ENCODE results near the gene RAB6B.

Gene RAB6B

DNA sequence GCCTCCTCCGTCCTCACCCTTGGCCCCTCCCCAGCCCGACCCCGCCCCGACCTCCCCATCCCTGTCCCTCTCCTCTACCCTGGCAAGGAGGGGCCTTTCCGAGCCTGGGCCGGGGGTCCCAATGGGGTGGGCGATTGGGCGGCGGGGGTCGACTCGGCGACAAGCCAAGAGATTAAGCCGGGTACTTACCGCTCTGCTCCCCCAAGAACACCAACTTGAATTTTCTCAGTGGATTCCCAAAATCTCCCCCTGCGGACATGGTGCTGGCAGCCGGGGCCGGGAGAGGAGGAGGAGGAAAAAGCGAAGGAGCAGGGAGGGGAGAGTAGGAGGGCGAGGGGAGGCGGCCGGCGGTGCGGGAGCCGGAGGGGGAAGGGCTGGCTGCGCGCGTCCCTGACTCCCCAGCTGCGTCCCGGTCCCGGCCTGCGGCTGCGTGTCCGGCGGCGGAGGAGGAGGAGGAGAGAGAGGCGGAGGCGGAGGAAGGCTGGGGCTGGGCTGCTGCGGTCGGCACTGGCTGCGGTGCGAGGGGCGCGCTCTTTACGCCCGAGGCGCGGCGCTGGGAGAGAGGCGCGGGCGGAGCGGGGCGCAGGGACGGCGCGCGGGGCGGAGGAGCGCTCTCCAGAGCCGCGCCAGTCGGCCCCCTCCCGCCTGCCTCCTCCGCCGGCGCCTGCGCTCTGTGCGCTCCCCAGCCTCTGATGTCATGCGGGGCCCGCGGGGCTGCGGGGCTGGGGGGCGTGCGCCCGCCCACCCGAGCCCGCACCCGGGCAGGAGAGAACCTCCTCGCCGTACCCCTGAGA is at the start of gene RAB6B:
Gene RAB6B, minus strand, starts transcription at position 675 of the 794 bp plus-strand sequence. Its CDS starts 416 bp downstream, at position 259.
- no peak for DNase-seq (ENCODE audit: low read depth in 2 of 2)

DNA sequence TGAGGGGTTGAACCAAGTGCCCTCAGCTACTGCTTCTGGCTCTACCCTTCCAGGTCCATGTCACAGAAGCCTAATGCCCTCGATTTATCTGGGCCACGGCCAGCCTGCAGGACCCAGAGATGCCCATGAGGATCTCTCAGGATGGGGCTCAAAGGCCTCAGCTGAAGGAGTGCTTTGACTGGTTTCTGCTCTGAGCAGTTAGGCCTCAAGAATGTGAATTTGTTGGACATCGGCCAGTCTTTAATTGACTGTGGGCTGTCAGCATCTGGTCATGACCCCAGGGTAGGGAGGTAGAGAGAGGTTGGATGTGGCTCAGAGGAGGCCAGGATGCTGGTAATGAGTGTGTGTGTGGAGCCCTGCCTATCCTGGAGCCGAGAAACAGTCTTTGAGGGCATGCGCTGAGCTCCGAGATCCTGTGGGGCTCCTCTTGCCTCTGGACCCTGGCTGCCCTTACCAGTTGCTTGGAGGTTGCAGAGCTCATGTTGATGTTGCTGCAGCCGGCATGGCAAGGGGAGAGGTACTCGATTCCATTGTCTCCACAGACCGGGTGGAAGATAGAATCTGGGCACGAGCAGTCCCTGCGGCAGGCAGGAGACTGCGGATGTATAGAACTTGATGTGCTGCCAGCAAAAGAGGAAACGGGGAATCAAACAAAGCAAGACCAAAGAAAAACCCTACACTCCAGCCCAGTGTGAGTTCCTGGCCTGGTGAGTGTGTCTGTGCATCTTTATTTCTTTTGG is 49.1 kb upstream of the RAB6B start:
- no peak for DNase-seq (ENCODE audit: low read depth in 2 of 2)

- DNase-seq (ENCODE audit: low read depth in 2 of 2), result no peak
Measured at GRCh38 chr3:133944181-133944580, 48.5 kb upstream of the RAB6B start.

GRCh38 chr3:133943639-133944141 is 48.0 kb upstream of the RAB6B start:
- no peak for DNase-seq (ENCODE audit: low read depth in 2 of 2)

DNA sequence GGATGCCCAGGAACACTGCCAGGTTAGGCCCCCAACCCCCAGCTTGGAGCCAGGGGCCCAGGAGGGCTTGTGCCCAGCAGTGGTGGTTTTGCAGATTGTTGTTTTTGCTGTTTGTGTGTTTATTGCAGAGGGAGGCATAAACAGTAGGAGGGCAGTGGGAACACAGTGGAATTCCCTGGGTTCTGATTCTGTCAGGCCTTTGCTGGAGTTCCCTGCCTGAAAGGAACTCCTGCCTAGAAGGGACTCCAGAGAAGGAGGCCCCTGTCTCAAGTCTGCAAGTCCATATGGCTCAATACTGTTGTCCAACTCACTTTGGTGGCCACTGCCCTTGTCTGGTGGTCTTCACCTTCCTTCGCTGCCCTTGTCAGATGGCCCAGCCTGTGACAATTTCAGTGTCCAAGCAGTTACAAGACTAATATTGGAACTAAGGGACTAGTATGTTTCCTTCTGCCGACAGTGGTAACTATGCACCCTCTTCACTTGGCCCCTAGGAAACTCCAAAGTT is 47.4 kb upstream of the RAB6B start:
- DNase-seq (ENCODE audit: low read depth in 2 of 2), result no peak

GRCh38 chr3:133941415-133941821 is 45.7 kb upstream of the RAB6B start:
- DNase-seq (ENCODE audit: low read depth in 2 of 2), result no peak

DNA sequence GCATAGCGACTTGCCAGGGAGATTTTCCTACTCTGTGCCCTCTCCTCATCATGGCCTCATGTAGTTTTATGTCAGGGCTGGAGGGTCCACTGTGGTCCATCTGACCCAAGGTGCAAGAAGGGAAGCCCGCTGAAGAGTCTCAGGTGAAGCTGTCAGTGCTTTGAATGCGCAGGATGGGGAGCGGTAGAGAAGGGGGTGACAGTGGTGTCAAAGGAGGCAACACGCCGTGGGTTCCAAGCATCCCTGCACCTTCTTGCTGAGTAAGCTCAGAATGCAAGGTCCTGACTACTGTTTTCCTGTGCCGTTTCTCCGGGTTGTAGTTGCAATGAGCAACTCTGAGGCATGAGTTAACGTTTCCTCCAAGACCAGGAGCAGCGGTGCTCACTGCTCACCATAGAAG is 44.9 kb upstream of the RAB6B start:
- no peak for DNase-seq (ENCODE audit: low read depth in 2 of 2)

DNA sequence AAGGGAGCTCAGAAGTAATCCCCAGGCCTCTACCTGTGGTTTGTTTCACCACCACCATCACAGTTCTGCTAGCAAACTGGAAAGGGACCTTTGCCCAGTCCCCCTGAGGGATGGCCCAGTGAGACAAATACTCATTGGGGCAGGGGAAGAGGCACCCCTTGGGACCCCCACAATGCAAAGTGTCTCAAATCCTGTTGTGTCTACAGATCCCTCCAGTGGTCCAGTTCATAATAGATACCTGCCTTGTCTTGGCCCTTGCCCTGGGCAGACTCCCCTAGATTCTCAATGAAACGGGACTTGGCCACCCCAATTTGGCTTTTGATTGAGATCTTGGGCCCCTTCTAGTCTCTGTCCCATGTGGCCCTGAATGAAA is 43.8 kb upstream of the RAB6B start:
- no peak for DNase-seq (ENCODE audit: low read depth in 2 of 2)

GRCh38 chr3:133938770-133939462 is 43.2 kb upstream of the RAB6B start:
- no peak for DNase-seq (ENCODE audit: low read depth in 2 of 2)

GRCh38 chr3:133937756-133938601 is 42.3 kb upstream of the RAB6B start:
- DNase-seq (ENCODE audit: low read depth in 2 of 2), result no peak

DNA sequence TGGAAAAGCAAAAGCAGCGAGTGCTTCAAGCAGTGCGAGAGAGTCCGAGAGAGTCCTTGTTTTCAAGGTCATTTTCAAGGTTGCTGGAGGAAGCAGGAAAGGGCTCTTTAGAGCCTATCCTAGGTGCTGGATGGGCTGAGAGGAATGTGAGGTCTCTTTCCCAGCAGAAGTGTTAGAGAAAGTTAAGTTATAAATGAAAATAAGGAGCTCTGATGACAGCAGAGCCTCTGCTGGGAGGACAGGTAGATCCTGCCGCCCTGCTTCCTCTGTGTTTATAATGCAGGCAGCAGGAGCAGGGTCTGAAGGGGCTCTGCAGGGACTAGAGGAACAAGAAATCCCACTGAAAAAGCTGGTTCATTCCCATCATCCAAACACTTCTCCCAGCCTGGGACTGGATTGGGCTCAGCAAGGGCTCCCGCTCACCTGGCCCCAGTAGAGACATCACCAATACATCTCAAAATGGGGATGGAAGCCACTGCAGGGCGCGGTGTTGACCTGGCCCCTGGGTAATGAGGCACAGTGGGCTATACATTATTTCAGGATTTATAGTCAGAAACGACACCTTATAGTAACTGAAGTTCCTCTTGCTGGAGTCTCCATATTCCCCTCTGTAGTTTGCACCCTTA is 41.5 kb upstream of the RAB6B start:
- DNase-seq (ENCODE audit: low read depth in 2 of 2), result no peak

DNA sequence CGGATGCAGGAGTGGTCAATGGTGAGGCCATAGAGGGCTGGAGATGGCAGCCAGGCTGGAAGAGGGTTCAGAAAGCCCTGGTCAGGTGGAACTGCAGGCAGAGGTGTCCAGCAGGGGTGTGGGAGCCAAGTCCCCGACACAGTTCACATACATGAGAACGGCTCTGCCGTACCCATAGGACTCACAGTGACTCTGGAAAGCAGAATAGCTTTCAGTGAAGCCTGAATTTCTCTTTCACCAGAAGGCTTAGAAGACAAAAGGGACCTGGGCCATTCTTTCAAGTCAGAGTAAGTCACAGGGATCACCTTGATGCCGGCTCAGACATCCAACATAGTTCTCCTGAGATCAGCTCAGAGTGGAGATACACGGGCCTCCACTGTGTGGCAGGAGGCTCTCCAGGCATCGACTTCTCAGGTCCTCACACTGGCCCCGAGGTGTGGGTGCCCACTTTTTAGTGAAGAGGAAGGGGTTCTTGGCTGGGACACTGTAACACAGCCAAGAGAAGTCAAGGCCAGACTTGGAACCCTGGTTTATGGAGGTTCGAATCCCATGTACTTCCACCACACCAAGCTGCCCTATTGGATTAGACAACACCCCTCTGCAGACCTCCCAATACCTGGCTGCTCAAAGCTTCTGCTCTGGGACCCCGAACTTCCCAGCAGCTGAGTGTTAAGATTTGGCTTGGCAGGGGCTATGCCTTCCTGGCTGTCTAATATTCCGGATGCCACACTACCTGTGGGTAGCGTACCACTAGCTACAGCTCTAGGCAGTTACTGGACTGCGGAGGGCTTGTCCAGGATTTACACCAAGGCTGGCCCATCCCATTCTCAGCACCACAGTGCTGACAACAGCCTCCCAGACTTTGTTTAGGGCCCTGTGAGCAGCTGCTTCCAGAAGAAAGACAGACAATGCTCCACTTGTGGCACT is 40.4 kb upstream of the RAB6B start:
- no peak for DNase-seq (ENCODE audit: low read depth in 2 of 2)

- no peak for DNase-seq (ENCODE audit: low read depth in 2 of 2)
Measured at GRCh38 chr3:133934996-133935842, 39.5 kb upstream of the RAB6B start.

DNA sequence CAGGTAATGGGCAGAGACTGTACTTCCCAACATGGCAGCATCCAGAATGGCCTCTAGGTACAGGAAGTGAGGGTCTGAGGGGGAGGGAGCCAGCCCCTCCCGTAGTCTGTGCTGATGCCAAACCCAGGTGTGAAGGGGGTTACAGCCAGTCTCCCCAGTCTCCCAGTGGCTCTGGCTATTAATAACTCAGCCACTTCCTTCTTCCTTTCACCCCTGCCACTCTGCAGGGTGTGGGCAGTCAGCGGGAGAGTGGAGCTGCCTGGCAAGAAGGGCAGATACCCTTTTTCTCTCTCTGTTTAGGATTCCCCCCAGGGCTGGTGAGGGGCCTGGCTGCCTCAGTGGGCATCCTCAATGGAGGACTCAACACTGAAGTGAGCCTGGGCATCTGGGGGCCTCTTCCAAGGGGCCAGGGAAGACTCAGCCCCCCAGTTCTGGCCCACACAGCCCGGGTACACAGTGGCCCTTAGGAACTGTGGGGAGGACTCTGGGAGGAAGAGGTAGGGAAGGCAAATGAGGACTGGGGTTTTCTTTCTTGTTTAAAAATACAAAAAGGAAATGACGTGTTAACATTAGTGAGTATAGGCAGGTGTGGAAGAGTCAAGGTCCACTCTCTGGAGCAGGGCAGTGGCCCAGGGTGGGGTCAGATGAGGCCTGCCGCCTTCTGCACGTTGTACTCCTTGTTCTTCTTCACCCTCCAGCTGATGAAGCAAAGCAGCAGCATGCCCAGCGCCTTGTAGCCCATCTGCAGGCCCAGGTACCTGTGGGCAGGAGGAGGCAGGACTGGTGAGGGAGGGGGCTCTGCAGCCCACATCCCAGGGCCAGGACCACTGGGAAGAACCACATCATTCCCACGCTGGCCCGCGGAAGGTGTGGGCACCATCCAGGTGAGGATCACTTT is 38.6 kb upstream of the RAB6B start:
- DNase-seq (ENCODE audit: low read depth in 2 of 2), result no peak

DNA sequence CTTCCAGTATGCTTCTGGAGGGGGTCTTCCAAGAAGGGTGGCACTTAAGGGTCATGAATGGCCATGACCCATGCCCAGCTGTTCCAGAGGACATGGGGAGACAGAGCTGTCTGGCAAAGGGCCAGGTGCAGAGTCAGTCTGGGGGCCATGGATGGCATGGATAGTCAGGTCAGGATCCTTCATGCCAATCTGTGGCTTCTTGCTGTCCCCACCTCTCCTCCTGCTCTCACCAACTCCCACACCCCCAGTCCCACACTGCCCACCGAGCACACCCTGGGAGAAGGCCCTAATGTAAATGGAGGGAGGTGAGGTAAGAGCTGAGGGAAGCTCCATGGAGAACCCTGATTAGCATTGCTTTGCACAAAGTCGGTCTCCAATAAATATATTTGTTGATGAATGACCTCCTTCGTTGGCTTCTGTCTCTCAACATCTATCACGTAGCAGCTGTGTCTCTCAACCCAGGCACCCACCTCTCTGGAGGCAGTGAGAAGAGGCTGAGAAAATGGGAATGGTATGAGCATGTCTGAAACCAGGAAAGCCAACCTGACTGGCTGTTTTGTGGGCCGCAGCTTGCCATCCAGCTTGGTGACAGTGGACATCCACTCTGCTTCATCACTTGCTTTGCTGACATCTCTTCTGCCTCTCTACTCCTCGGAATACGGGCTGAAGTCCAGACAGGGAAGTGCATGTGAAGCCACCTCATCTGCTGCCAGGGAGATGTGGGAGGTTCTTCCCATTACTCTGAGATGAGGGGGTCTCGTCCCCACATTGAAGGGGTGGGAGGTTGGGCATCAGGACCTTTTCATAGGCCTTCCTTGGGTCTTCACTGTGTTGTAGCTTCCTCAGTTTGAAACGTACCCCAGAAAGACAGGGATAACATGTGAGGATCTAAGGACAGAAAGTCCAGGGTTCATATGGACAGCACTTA is 37.7 kb upstream of the RAB6B start:
- DNase-seq (ENCODE audit: low read depth in 2 of 2), result no peak

- DNase-seq (ENCODE audit: low read depth in 2 of 2), result no peak
Measured at GRCh38 chr3:133932009-133932408, 36.3 kb upstream of the RAB6B start.

GRCh38 chr3:133931084-133931483 is 35.4 kb upstream of the RAB6B start:
- DNase-seq (ENCODE audit: low read depth in 2 of 2), result no peak
